NCI-H524 (cell line): ENCODE data around the gene POU3F1.

ENCODE experiments used
- DNase-seq, 2 experiments: peaks; one replicate each; lab custom pipeline; 2025; lab: John Stamatoyannopoulos, UW

POU3F1 gene

DNA sequence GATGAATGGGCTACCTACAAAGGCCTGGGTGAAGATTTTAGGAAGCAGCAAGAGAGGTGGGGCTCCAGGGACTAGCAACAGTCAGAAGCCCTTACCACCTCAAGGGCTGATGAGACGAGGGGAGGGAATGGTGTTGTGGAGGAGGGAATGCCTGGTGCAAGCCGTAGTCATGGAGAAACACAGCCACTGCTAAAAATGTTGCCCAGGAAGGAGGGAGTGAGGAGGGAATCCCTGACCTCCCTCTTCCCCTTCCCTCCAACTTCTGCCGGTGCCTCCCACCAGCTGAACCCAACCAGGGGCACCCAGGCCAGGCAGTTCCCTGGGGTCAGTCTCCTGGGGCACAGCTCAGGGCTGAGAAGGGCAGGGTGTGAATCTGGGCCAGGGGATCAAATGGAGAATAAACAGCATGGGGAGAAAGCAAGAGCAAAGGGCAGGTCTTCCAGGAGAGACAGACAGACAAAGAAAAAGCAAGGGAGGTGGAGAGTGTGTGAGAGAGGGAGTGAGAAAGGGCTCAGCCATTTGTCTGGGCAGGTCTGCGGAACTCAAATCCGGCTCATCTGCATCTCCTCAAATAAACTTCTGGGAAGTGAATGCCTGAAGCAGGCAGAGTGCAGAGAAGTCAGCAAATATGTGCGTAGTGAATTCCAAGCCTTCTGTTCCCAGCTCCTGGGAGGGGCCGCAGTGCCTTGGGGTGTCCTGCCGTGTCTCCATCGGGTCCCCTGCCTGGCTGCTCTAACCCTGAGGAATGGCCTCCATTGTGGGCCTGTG lies 27.1 kb upstream of the POU3F1 start:
- DNase-seq, result no peak

DNA sequence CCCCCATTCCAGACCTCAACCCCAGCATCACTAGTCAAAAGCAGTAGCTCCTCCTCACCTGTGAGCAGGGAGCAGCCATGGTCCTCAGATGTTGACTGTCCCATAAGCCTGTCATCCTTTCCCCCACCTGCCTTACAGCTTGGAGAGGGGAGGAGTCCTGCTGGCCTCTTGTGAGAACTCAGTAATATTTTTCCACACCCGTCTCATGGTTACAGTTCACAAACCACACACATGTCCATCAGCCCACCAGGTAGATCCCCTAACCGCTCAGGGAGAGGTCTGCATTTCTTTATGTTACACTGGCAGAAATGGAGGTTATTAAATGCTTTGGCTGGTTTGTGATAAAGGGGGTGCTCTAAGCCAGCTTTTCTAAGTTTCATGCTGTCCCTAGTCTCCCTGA lies 26.3 kb upstream of the POU3F1 start:
- no peak for DNase-seq

DNA sequence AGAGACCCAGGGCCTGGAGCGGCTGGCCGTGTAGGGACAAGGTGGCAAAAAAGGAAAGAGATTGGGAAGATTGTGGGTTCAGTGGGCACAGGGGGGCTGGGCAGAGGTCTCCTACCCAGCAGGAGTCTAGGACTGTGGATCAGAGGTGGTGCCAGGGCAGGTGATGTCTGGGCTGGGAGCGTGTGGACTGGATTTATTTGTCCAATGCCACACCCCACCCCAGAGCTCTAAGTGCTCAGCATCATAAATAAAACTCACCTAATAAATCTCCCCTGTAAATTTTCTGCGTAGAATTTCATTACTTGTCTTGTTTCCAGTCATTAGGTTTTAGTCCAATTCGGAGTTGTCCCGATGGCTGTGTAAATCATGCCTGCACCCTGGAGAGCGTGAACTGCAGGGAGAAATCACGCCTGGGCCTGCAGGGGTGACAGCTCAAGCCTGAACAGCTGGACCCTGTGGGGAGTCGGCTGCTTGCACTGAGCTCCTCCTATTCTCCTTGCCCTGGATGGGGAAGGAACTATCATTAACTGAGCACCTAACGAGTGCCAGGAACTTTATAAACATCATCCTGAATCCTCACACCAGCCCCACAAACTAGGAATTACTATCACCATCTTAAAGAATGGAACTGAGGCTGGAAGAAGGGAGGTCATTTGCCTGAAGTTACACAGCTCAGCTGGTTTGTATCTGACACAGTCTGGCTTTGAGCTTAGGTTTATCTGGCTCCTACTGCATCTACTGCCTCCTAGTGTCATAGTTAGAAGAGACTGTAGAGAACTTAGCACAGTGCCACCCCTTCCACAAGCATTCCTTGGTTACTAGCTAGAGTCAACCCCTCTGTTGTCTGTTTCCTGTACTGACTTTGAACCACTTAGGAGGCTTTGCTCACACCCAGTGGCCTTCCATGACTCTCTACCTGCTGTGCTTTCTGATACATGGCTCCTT lies 25.0 kb upstream of the POU3F1 start:
- peak in 1 of 2 experiments; percentile 11 for DNase-seq

DNA sequence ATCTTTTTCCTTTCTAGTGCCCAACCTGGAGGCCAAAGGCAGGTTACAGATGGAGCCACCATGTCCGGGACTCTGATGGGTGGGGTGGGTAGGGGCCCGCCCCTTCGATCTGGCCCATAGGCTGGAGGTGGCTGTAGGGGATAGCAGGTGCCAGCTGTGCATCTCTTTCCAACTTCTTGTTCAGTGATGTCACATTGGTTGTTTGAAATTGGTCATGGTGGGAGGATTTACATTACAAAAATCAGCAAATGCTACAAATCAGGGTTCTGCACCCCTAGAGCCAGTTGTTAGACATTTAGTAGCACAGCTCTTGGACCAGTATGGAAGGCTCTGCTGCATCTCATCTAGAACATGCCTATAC lies 22.4 kb upstream of the POU3F1 start:
- DNase-seq, result no peak

DNA sequence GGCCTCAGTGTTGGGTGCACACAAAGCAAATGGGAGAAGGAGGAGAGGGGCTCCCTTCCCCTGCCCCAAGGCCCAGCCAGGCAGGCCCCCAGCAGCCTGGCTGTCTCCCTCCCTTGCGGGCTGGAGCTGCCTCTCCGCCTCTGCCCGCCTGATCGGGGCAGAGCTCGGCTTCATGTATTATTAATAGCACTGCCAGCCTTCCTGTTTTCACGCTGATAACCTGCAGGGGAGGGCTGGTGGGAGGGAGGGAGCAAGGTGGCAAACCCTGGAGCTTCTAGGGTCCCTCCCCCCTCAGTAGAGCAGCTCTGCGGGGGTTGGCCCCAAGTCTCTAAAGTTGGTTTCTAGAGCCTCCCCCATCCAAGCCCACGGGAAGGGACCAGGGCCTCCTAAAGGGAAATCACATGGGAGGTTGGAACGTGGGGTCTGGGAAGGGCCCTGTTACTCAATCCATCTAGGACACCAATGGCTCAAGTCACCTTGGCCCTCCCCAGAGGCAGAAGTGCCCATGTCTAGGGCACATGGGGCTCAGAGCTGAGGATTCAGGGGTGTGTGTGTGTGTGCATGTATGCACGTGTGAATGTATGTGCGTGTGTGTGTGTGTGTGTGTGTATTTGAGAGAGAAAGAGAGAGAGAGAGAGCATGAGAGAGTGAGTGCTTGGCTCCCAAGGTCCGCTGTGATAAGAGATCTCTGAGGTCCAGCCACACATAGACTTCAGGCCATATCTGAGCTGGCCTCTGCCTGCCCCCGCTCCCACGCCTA lies 21.8 kb upstream of the POU3F1 start:
- no peak for DNase-seq

DNA sequence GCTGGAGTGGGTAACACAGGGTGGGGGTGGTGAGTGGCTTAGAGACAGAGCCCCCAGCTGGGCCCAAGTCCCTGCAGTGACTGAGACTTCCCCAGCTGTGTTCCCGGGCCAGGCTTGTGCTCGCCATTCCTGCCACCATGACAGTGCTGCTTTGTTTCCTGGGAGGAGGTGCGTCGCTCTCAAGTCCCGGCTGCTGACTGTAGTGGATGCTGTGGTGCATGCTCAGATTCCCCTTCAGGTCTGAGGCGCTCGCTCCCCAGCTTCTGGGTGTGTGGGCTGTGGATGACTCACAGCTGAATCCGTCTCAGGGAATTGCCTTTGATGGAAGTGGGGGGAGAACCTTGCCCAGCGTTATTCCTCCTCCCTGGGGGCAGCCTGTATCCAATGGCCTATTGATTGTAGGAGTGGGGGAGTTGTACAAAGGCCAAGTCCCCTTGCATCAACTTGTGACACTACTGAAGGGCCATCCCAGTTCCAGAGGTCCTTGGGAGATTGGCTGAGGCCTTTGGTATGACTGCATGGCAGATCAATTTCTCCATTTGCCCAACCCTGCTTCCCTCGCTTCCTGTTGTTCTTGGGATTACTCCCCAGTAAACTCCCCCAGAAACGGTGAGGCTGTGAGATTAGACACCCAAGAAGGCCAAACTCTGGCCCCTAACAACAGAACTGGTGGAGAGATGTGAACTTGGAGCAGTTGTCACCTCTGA lies 17.8 kb upstream of the POU3F1 start:
- no peak for DNase-seq

DNA sequence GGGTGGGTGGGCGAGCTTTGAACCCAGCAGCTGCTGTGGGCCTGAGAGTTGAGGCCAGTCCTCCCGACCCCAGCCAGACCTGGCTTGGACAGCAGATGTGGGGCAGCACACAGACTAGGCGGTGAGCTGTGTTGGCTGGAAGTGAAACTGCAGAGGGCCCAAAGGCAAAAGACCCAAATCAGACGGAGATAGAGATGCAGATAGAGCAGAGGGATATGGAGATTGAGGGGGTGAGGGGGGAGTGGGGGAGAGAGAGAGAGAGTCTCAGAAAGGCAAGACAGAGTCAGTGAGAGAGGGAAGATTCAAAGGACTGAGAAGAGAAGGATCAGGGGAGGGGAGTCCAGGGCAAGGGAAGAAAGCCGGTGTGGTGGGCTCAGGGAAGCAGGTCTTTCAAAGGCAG lies 17.0 kb upstream of the POU3F1 start:
- DNase-seq, result no peak

DNA sequence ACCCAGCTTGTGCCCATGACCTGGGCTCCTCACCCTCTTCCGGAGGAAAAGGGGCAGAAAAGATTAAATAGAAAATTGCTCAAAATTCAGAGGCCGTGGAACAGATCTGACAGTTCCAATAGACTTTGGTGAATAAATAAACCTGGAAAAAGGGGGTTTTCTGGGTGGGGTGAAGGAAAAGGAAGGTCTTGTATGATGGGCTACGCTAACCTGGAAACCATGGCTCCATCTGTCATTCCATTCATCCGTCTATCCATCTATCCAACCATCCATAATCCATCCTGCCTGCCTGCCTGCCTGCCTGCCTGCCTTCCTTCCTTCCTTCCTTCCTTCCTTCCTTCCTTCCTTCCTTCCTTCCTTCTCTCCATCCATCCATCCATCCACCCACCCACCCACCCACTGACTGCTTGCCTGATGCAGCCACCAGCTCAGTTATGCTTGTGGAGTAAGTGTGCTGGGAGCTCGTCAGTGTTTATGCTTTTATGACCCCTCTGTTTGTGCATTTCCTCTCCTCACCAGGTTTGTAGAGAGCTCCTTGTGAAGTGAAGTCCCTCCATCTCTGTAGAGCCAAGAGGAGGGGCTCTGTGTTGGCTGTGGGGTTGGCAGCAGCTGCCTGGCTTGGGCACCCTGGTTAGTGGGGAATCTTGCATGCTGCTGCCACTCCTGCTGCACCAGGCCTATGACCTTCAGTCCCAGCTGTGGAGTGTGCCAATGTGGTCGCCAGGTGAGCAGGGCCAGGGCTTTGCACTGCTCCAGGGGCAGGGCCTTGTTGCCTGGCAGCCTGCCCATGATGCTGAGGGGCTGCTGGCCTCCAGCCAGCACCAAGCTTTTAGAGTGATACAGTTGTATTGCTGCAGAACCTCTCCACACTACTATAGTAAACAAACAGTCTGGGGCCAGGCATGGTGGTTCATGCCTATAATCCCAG lies 16.0 kb upstream of the POU3F1 start:
- DNase-seq, result peak; percentile 47 to 64

DNA sequence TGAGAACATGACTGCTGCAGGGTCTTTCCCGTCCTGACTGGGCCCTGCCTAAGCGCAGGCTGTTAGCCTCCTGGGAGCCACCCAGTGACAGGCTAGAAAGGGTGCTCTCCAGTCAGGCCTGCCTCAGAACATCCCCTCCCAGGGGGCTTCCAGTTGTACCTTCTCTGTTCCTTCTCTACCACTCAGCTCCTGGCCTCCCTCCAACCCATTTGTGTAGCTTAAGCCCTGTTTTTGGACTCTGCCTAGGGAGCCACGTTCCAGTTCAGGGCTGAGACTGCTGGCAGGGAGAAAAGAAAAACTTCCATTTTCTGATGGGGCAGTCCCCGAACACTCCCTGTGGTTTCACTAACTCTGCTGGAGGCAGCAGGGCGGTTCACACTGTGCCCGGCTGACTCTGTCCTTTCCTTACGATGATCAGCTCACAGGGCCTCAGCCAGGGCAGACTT lies 15.3 kb upstream of the POU3F1 start:
- no peak for DNase-seq

DNA sequence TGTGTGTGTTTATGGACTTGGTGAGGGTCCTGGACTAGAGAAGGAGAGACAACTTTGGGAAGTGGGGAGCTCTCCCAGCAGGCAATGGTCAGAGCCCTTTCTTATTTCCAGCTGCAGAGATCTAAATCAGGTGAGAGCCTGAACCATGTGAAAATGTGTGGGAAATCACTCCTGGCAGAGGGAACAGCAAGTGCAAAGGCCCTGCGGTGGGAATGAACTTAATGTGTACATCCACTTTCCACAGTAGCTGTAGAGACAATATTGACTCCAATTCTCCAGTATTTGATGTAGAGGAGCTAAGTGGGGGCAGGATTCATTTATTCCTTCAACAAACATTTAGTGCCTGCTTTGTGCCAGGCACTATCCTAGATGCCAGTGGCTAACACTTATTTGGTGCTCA lies 14.7 kb upstream of the POU3F1 start:
- DNase-seq, result no peak

DNA sequence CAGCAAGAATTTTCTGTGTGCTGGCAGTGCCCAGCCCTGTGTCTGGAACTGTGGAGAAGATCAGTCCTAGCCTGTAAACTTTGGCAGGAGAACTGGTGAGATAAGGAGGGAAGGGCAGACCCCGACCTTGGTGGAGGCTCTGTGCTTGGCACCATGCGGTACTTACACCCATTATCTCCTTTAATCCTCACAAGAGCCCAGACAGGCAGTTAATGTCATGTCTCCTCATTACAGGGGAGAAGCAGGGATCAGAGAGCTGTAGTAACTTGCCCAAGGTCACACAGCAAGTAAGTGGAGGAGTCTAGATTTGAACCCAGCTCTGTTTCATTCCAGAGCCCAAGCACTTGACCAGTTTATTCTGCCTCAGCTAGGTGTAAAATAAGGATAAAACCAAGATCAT lies 13.9 kb upstream of the POU3F1 start:
- DNase-seq, result no peak

DNA sequence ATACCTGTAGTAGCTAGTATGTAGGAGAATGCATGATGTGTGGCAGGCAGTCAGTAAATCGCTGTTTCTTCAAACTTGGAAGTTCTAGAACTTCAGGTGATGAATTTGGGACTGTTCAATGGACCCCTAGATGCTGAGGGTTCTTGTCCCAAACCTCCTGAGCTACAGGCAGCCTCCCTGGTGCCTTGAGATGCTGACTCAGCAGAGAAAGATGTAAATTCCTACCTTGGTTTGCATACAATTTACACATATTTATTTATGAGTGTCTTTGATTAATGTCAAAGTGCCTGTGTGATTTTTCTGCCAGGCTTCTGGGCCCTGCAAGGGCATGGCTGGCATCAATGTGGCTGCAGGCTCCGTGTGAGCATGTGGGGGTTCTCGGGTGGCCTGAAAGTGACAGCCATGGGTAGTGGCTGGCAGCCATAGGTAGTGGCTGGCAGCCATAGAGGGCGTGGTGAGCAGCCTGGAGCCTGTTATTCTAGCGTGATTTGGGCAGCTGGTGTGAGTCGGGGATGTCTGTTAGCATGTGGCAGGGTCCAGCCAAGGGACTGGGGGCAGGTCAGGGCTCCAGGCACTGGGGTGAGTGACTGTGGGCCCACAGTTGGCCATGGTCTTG lies 13.2 kb upstream of the POU3F1 start:
- DNase-seq, result peak in 1 of 2 experiments; percentile 3

DNA sequence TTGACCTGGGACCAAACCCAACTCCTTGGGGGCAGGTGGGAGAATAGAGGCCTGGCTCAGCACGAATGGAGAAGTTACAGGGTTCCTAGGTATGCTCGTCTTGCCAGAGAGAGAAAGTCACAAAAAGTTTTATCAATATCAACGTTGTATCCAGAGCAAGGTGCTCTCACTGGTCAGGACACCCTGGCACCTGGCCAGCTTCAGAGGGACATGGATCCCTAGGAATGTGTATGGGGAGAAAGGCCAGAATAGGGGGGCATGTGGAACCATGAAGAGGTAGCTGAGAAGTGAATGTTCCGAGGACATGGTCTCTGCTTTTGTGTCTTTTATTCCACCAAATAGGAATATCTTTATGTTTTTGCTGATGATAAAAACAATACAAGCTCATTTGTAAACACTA lies 9.4 kb upstream of the POU3F1 start:
- DNase-seq, result no peak

DNA sequence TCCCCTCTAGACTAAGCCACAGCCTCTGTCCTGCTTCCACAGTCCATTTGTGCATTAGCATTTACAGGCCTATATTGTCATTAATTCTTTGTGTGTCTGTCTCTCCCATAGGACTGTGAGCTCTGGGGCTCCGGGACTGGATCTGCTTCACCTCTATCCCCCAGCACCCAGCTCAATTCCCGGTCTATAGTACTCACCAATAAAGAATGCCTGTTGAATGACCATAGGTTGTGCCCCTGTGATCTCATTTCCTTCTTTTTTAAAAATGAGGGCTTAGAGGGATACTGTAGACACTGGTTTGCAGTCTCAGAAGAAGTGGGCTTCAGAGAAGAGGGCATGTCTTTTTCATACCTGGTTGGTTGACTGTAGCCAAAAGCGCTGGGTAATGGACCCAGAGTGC lies 8.8 kb upstream of the POU3F1 start:
- DNase-seq, result no peak

DNA sequence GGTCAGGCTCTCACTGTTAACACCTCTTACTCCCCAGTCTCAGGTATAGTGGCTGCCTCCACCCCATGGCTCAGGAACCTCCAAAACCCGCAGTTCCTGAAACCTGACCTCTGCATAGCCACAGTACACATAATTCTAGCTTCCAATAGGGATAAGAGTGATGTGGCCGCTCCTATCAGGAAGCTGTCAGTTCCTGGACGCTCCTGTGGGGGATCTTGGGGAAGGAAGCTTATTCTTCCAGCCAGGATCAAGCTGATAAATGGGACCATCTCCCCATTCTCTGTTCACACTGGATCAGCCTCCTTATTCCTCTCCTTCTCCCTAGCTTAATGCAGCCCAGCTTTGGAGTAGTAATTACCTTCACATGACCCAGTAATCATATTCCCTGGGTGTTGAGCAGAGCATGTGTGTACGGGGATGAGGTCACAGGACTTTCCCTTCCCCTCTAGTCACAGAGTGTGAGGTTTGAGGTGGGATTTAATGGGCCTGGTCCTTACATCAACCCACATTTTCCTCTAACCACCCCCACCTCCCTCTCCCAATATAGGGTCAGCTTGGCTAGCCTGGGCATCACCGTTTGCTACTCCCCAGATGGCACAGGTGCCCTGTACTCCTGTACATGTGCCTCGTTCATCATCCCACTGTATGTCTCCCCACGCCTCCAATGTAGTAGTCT lies 7.0 kb upstream of the POU3F1 start:
- no peak for DNase-seq

DNA sequence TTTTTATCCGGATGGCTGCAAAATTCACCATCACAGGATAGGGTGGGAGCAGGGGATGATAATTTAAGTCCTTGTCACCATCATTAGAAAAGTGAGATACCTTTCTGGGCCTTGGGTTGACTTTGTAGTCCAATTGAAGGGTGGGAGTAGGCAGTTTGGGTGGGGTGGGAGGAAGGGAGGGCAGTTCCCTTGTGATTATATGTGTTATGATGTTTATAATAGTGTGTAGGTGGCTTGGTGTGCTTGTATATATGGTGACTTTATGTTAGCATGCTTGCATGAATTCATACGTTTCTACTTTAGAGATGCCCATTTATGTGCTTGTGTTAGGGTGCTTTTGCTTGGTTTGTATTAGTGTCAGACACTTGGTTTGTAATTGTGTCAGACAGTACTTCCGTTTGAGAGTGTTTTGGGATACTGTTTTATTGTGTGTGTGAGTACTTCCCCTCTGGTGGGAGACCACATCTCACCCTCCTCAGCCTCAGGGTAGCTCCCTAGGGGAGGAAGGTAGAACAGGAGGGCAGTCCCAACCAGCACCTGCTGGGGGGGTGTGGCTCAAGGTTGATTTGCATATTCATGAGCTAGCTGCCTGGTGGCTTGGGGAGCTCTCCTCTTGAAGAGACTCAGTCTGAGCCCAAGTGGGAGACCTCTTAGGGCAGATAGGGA lies 6.3 kb upstream of the POU3F1 start:
- no peak for DNase-seq

DNA sequence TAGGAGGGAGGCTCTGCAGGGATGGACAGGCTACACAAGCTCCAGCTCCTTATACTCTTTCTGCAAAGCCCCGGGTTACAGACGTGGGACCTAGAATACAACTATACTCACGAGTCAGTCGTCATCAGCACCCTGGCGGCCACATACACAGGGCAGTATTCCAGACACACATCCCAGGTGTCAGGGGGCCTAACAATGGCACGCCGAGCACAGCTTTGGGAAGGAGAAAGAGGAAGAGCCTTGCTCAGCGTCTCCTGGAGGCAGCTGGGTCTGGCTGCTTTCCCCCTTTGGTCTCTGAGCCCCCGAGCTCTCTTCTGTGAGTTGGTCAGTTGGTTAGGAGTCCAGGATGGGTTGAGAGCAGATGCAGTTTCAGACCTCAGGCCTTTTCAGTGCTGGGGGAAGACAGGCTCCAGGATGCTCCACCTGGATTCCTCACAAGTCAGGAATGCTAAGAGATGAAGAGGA lies 4.5 kb upstream of the POU3F1 start:
- DNase-seq, result no peak

DNA sequence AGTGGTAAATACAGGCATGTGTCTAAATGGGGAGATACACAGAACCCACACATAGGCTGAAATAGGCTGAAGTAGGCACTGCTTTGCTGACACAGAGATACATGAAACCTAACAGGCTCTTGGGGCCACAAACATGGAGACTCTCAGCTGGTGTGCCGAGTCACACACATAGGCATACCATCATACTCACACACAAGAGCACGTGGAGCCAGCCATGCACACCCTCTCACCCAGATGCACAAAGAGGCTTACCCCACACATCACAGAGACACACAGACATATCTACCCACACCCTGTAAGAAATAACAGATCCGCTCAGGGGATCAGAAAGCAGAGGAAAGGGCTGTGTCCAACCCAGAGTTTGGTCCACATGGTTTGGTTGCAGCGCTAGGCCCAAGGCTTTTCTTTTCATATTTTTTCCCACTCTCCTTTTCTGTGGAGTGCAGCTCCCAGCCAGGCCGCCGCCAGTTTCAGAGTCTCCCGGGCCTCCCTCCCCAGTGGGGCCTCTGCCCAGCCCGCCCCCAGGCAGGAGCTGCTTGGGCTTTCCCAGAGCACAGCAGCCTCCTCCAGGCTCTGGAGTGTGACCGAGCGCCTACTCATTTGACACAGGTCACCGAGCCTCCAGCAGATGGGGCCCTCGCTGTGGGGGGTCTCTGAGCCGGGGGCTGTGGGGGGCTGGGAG lies 3.9 kb upstream of the POU3F1 start:
- peak; percentile 16 to 54 for DNase-seq
